H1 (cell line): ENCODE measurements around the gene BAZ1B. TPM values are rescaled to one million over a fixed set of nuclear protein-coding genes. Genes with fewer than 3 reads are reported as not detected.
"Not testable (repeated sequence)": the region's sequence is repeated elsewhere in the genome, so short reads cannot be mapped to it uniquely, and the experiment has no call there.

Experiments
- CTCF ChIA-PET: fragments of 300-600 bp; sonication (Branson Sonifier 250); formaldehyde crosslinking; loops from one replicate; lab custom pipeline; 2021; ENCODE audit not compliant: partially characterized antibody; lab: Charles Lee
- POLR2A ChIA-PET: fragments of 300-600 bp; sonication (Branson Sonifier 250); formaldehyde crosslinking; loops from one replicate; lab custom pipeline; 2021; ENCODE audit warnings: inconsistent platforms; ENCODE audit not compliant: partially characterized antibody; lab: Charles Lee
- DNase-seq, 2 experiments: peaks; one replicate each; pipeline versions ENCODE4 v3.0.0 to v3.0.0-alpha.2; 2010 to 2022; ENCODE audit warnings: low spot score in 2 of 2, low read depth in 1 of 2, mixed read lengths in 1 of 2
- FAIRE-seq: peaks from 2 replicates; lab custom pipeline; 2011; peaks lifted over from hg19 to GRCh38; lab: Jason Lieb, UNC
- H2AFZ ChIP-seq: 2 replicates; pipeline ENCODE4 v1.8.1; 2012; ENCODE audit warnings: low read length, inconsistent platforms
- H2AK5ac ChIP-seq: 2 replicates; pipeline ENCODE4 v1.6.1; 2013; ENCODE audit warnings: low read depth, low read length
- H2BK120ac ChIP-seq: replicated peaks from 2 replicates; pipeline ENCODE3; 2013; ENCODE audit warnings: low read depth, low read length, inconsistent platforms
- H2BK12ac ChIP-seq: 2 replicates; pipeline ENCODE4 v1.6.1; 2013; ENCODE audit warnings: low read depth, low read length
- H2BK15ac ChIP-seq: 2 replicates; pipeline ENCODE4 v1.6.1; 2013; ENCODE audit warnings: low read length
- H2BK20ac ChIP-seq: 2 replicates; pipeline ENCODE4 v1.6.1; 2013; ENCODE audit warnings: low read length
- H2BK5ac ChIP-seq: 2 replicates; pipeline ENCODE4 v1.6.1; 2013; ENCODE audit warnings: low read depth, low read length
- H3K14ac ChIP-seq: 2 replicates; pipeline ENCODE4 v1.6.1; 2013; ENCODE audit warnings: inconsistent platforms; ENCODE audit not compliant: insufficient read length
- H3K18ac ChIP-seq: 2 replicates; pipeline ENCODE4 v1.6.1; 2013; ENCODE audit warnings: low read length; ENCODE audit errors: extremely low read depth
- H3K23ac ChIP-seq: 2 replicates; pipeline ENCODE4 v1.6.1; 2013; ENCODE audit warnings: inconsistent platforms; ENCODE audit not compliant: insufficient read length
- H3K23me2 ChIP-seq: 2 replicates; pipeline ENCODE4 v1.6.1; 2013; ENCODE audit warnings: low read depth, low read length
- H3K27ac ChIP-seq: 2 replicates; pipeline ENCODE4 v1.6.1; 2011; ENCODE audit warnings: low read depth, low read length, inconsistent platforms
- H3K27me3 ChIP-seq, 4 experiments: replicated peaks in 1 of 4; 1 replicate in 1 of 4; 2 replicates in 3 of 4; pipeline versions ENCODE4 v1.6.1 to v1.8.1; 2011 to 2013; ENCODE audit warnings: low read length in 3 of 4, mild to moderate bottlenecking in 3 of 4, inconsistent platforms in 2 of 4, mixed read lengths in 2 of 4, moderate library complexity in 1 of 4; ENCODE audit not compliant: control insufficient read depth in 3 of 4, insufficient read depth in 3 of 4; ENCODE audit errors: extremely low read depth in 1 of 4
- H3K36me3 ChIP-seq, 4 experiments: 2 replicates each; pipeline versions ENCODE4 v1.6.1 to v1.8.1; 2011 to 2013; ENCODE audit warnings: mild to moderate bottlenecking in 4 of 4, low read length in 3 of 4, moderate library complexity in 2 of 4, control low read depth in 1 of 4, inconsistent platforms in 1 of 4; ENCODE audit not compliant: insufficient read depth in 4 of 4, control insufficient read depth in 2 of 4
- H3K4ac ChIP-seq: replicated peaks from 2 replicates; pipeline ENCODE3; 2013; ENCODE audit warnings: low read length, low read depth, mixed read lengths, inconsistent platforms; ENCODE audit not compliant: insufficient read length
- H3K4me1 ChIP-seq, 4 experiments: replicated peaks in 1 of 4; 1 replicate in 1 of 4; 2 replicates in 3 of 4; pipeline versions ENCODE4 v1.6.1 to v1.8.1; 2011 to 2013; ENCODE audit warnings: low read length in 3 of 4, inconsistent platforms in 2 of 4, mixed read lengths in 1 of 4; ENCODE audit not compliant: insufficient read depth in 4 of 4, control insufficient read depth in 3 of 4
- H3K4me2 ChIP-seq, 2 experiments: 2 replicates each; pipeline versions ENCODE4 v1.6.1 to v1.8.1; 2011 to 2013; ENCODE audit warnings: low read depth in 2 of 2, low read length in 2 of 2, control low read depth in 1 of 2, inconsistent platforms in 1 of 2, mild to moderate bottlenecking in 1 of 2; ENCODE audit not compliant: insufficient read depth in 1 of 2
- H3K4me3 ChIP-seq, 4 experiments: fragments of 200-600, 300-600 bp in 1 of 4; sonication (generic), shearing (Covaris generic), sonication (Bioruptor Twin) in 1 of 4; 2 replicates each; pipeline versions ENCODE4 v1.5.1 to v1.8.1; 2011 to 2016; ENCODE audit warnings: low read length in 4 of 4, low read depth in 3 of 4, control low read depth in 2 of 4, inconsistent platforms in 2 of 4, mild to moderate bottlenecking in 2 of 4, mixed read lengths in 1 of 4, moderate library complexity in 1 of 4; ENCODE audit not compliant: insufficient read depth in 2 of 4; ENCODE audit errors: extremely low read depth in 1 of 4
- H3K56ac ChIP-seq: replicated peaks from 2 replicates; pipeline ENCODE3; 2013; ENCODE audit warnings: low read depth, mild to moderate bottlenecking, mixed read lengths, low read length, inconsistent platforms; ENCODE audit not compliant: insufficient read length
- H3K79me1 ChIP-seq: 2 replicates; pipeline ENCODE4 v1.6.1; 2013; ENCODE audit warnings: low read depth, low read length, control low read depth
- H3K79me2 ChIP-seq, 2 experiments: 2 replicates each; pipeline versions ENCODE4 v1.6.1 to v1.8.1; 2012 to 2013; ENCODE audit warnings: low read length in 2 of 2, mild to moderate bottlenecking in 2 of 2, inconsistent platforms in 1 of 2; ENCODE audit not compliant: insufficient read depth in 2 of 2, control insufficient read depth in 1 of 2
- H3K9ac ChIP-seq, 4 experiments: replicated peaks in 1 of 4; 1 replicate in 1 of 4; 2 replicates in 3 of 4; pipeline versions ENCODE4 v1.6.1 to v1.8.1; 2011 to 2013; ENCODE audit warnings: low read depth in 3 of 4, low read length in 3 of 4, control low read depth in 2 of 4, mild to moderate bottlenecking in 2 of 4, moderate library complexity in 2 of 4, inconsistent platforms in 1 of 4; ENCODE audit errors: extremely low read depth in 1 of 4
- H3K9me3 ChIP-seq, 2 experiments: 2 replicates each; pipeline versions ENCODE4 v1.6.1 to v1.8.1; 2012 to 2013; ENCODE audit warnings: mild to moderate bottlenecking in 2 of 2, moderate library complexity in 2 of 2, control low read depth in 1 of 2, inconsistent platforms in 1 of 2, low read depth in 1 of 2, low read length in 1 of 2, mixed read lengths in 1 of 2; ENCODE audit not compliant: insufficient read depth in 2 of 2
- H4K20me1 ChIP-seq, 2 experiments: replicated peaks in 1 of 2; 2 replicates each; pipeline versions ENCODE3 to v1.8.1; 2011 to 2013; ENCODE audit warnings: inconsistent platforms in 2 of 2, low read length in 2 of 2, mild to moderate bottlenecking in 1 of 2; ENCODE audit not compliant: insufficient read depth in 2 of 2, control insufficient read depth in 1 of 2
- H4K5ac ChIP-seq: 2 replicates; pipeline ENCODE4 v1.6.1; 2013; ENCODE audit warnings: low read length, low read depth, mixed read lengths, inconsistent platforms; ENCODE audit not compliant: insufficient read length
- H4K8ac ChIP-seq: 2 replicates; pipeline ENCODE4 v1.8.0; 2013; ENCODE audit warnings: mild to moderate bottlenecking, moderate library complexity, low read length, inconsistent platforms; ENCODE audit not compliant: insufficient read depth; ENCODE audit errors: extremely low read depth
- H4K91ac ChIP-seq: replicated peaks from 2 replicates; pipeline ENCODE3; 2013; ENCODE audit warnings: low read length, mixed read lengths, inconsistent platforms; ENCODE audit not compliant: insufficient read length
- KDM1A ChIP-seq: fragments of 200-600, 300-600 bp; sonication (generic); IDR thresholded peaks from 2 replicates; pipeline ENCODE4 v1.7.1; 2016; ENCODE audit warnings: mild to moderate bottlenecking, low read length, borderline replicate concordance
- whole genome bisulfite sequencing, 2 experiments: shearing (Covaris generic) in 1 of 2; methylation state at CpG; one replicate each; pipeline versions ENCODE4 v1.1.6 to v1.1.7; 2013 to 2015; ENCODE audit warnings: low lambda C conversion rate in 2 of 2, mixed read lengths in 2 of 2, inconsistent platforms in 1 of 2, low coverage in 1 of 2, missing lambda C conversion rate in 1 of 2; ENCODE audit not compliant: insufficient replicate concordance in 2 of 2, insufficient coverage in 1 of 2, insufficient read length in 1 of 2; ENCODE audit errors: extremely low coverage in 1 of 2, missing lambda C conversion rate in 1 of 2; 5-methylcytosine and 5-hydroxymethylcytosine counted together
- polyA plus RNA-seq, 7 experiments: library from polyadenylated mRNA; depleted of rRNA in 3 of 7; stranded (reverse) in 5 of 7; unstranded in 2 of 7; fragments of >200 nt in 5 of 7; fragments of 200-250 nt in 2 of 7; gene quantifications; 1 replicate in 5 of 7; 2 replicates in 1 of 7; 4 replicates in 1 of 7; pipeline versions ENCODE4 v1.2.1 to v1.2.3, GENCODE V29; 2011 to 2013; ENCODE audit warnings: missing spikeins in 2 of 7, mixed read lengths in 2 of 7
- total RNA-seq: library from RNA; stranded (reverse); fragmentation: NEBNext Ultra II Directional; extraction: Animal tissue kit (Norgen Biotek cat#: 25700); gene quantifications from 2 replicates; pipeline ENCODE4 v1.2.1, GENCODE V29; 2021

The BAZ1B gene
- total and polyA plus RNA-seq, 2 of the 8 experiments (the other 6 are each of a cell fraction or from before 2014, with no cell fraction given) = 21.0 to 86.8 TPM

DNA sequence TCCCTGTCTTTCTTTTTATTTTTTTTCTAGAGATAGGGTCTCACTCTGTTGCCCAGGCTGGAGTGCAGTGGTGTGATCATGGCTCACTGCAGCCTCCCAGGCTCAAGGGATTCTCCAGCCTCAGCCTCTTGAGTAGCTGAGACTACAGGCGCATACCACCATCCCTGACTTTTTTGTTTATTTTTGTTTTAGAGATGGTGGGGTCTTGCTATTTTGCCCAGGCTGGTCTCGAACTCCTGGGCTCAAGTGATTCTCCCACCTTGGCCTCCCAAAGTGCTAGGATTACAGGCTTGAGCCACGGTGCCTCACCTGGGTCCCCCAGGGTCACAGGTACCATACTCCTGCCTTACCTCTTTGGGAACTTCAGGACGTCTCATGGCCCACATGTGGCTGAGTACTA, 91.6 kb downstream of the BAZ1B start:
- not testable (repeated sequence) for H2BK120ac ChIP-seq, H2BK20ac ChIP-seq, H2BK15ac ChIP-seq, H3K79me2 ChIP-seq, H4K91ac ChIP-seq, H2BK5ac ChIP-seq, FAIRE-seq, H3K79me1 ChIP-seq, H3K4me2 ChIP-seq, H3K27ac ChIP-seq, H3K9ac ChIP-seq, H4K8ac ChIP-seq, H2AFZ ChIP-seq, H2AK5ac ChIP-seq, H3K18ac ChIP-seq, H3K4me3 ChIP-seq, H3K14ac ChIP-seq, H3K4ac ChIP-seq, H4K5ac ChIP-seq, H3K36me3 ChIP-seq, H3K23ac ChIP-seq, H3K56ac ChIP-seq, DNase-seq
- ChIA-PET POLR2A (interaction anchor here (0.5 to 1.8 kb wide), 4 partner anchors 8 to 33 kb away, joined by 3 to 7 read pairs (median 5); no protein-coding TSS in a partner anchor), CTCF (interaction anchor here (0.8 kb wide), 1 partner anchor 83 kb away, joined by 3 read pairs; no protein-coding TSS in a partner anchor)
- peaks cover 0 to 11% of the 10 kb centered on the region in 2 experiments for H4K20me1 ChIP-seq
- peak overlapping the region; percentile 41; the same call in 1 of the 2 replicates for H2BK12ac ChIP-seq
- H3K9me3 ChIP-seq = peaks cover 0 to 12% of the 10 kb centered on the region in 2 experiments; a peak in 2 of 4 replicates
- 88% methylated on average over 4 of the region's 4 CpGs; no CpG with 5 or more reads in 1 of the 2 experiments for WGBS, 2 experiments
- peaks cover 9 to 18% (median 17%) of the 10 kb centered on the region in 4 experiments for H3K27me3 ChIP-seq
- H3K4me1 ChIP-seq = peaks cover 0 to 18% (median 12%) of the 10 kb centered on the region in 4 experiments; a peak in 6 of 7 replicates
- H3K23me2 ChIP-seq = peaks cover 10% of the 10 kb centered on the region; the same call in 1 of the 2 replicates
- TF ChIP-seq KDM1A = 0 out of 2 replicates have a peak, but pooled peaks have one; percentile 69
